ENCODE results near the gene TMPRSS9. TPM values are rescaled to one million over a fixed set of nuclear protein-coding genes. Genes with fewer than 3 reads are reported as not detected.

Gene TMPRSS9
- total RNA-seq, 1 experiment from 2014 or later, result 0.23 TPM

DNA sequence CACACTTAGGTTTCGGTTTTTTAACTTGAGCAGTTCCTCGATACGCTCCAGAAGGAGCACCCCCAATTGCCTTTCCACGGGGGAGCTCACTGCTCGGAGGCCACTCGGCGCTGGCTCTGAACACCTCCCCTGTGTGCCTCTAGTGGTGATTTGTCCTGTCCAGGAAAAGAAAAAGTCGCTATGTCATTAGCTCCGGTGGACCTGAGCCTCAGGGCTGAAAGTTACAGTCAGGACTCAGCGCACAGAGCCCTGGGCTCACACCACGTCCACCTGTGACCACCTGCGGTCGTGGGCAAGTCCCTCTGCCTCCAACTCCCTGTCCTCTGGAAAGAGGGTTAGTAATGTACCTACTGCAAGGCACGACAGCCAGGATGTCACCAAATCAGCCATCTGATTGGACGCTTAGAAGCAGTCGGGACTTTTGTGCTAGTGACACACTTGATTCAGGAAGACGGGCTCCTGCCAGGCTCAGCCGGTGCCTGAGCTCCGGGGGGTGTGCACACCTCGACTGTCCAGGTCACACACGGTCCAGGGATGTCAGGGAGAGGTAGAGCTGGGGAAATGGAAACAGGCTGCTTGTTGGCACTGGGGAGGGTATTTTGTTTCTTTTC lies 3.9 kb upstream of the TMPRSS9 start:
- ChIA-PET POLR2A (no interaction called here), CTCF (no interaction called here)
- H3K27me3 ChIP-seq (ENCODE audit: control insufficient read depth, insufficient read depth, low read length), result no peaks in the 10 kb centered on the region; the same call in 1 of the 2 replicates

DNA sequence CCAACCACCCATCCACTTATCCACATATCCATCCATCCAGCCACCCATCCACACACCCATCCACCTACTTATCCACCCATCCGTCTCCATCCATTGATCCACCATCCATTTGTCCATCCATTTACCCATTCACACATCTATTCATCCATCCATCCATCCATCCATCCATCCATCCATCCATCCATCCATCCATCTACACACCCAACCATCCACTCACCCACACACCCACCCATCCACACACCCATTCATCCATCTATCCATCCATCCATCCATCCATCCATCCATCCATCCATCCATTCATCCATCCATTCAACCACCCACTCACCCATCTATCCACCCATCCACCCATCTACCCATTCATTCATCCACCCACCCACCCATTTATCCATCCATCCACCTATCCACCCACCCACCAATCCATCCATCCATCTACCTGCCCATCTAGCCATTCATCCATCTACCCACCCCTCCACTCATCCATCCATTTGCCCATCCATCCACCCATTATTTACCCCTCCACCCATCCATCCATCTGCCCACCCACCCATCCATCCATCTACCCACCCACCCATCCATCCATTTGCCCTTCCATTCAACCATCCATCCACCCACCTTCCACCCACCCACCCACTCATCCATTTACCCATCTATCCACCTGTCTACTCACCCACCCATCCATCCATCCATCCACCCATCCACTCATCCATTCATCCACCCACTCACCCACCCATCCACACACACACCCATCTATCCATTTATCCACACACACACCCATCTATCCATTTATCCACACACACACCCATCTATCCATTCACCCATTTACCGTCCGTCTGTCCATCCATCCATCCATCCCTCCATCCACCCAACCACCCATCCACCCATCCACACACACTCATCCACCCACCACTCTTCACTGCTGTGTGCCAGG lies 2.5 kb upstream of the TMPRSS9 start:
- Histone ChIP-seq H3K4me1 (ENCODE audit: control insufficient read depth, insufficient read depth, low read length) (no peaks in the 10 kb centered on the region; the same call in 1 of the 2 replicates), H3K9me3 (ENCODE audit: control insufficient read depth, insufficient read depth, low read depth, low read length) (no peaks in the 10 kb centered on the region), H3K36me3 (ENCODE audit: control insufficient read depth, insufficient read depth, low read length) (no peaks in the 10 kb centered on the region), H3K4me3 (ENCODE audit: low read depth in 2 of 2, low read length in 2 of 2) (no peak overlapping the region), H3K27ac (ENCODE audit: low read length) (no peak overlapping the region), H3K27me3 (ENCODE audit: control insufficient read depth, insufficient read depth, low read length) (no peaks in the 10 kb centered on the region; the same call in 1 of the 2 replicates)
- in situ Hi-C loops (cut with HindIII; ENCODE audit: low pct_unique_long_range_greater_than_20kb, low sequenced_read_pairs), result no loop called here
- ChIA-PET POLR2A (no interaction called here), CTCF (no interaction called here)
- BruUV-seq (replicated peaks), result no TSS peak
- intact Hi-C loops (cut with micrococcal nuclease; ENCODE audit: unreplicated experiment), result no loop called here
- DNase-seq (ENCODE audit: low read depth, low spot score), result no peak
- TF ChIP-seq, protein P1, sequence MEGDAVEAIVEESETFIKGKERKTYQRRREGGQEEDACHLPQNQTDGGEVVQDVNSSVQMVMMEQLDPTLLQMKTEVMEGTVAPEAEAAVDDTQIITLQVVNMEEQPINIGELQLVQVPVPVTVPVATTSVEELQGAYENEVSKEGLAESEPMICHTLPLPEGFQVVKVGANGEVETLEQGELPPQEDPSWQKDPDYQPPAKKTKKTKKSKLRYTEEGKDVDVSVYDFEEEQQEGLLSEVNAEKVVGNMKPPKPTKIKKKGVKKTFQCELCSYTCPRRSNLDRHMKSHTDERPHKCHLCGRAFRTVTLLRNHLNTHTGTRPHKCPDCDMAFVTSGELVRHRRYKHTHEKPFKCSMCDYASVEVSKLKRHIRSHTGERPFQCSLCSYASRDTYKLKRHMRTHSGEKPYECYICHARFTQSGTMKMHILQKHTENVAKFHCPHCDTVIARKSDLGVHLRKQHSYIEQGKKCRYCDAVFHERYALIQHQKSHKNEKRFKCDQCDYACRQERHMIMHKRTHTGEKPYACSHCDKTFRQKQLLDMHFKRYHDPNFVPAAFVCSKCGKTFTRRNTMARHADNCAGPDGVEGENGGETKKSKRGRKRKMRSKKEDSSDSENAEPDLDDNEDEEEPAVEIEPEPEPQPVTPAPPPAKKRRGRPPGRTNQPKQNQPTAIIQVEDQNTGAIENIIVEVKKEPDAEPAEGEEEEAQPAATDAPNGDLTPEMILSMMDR (IDR thresholded peaks at IDR 0.05), result no peak
- no peak for TF ChIP-seq TCF7L2 (IDR thresholded peaks at IDR 0.05; ENCODE audit: low read depth, low read length)
- TF ChIP-seq POLR2AphosphoS5 (IDR thresholded peaks at IDR 0.05; ENCODE audit: low read depth, low read length), result no peak
- no peak for ATAC-seq

More for the DNA sequence above, 3.9 kb upstream of the TMPRSS9 start:
- no peak for DNase-seq (ENCODE audit: low read depth, low spot score)
- no TSS peak for BruUV-seq (replicated peaks)
- no peaks in the 10 kb centered on the region; the same call in 1 of the 2 replicates for H3K4me1 ChIP-seq (ENCODE audit: control insufficient read depth, insufficient read depth, low read length)
- no peak overlapping the region for H3K4me3 ChIP-seq (ENCODE audit: low read depth in 2 of 2, low read length in 2 of 2)
- in situ Hi-C loops (cut with HindIII; ENCODE audit: low pct_unique_long_range_greater_than_20kb, low sequenced_read_pairs) (no loop called here), intact Hi-C loops (cut with micrococcal nuclease; ENCODE audit: unreplicated experiment) (no loop called here)
- no peak overlapping the region for H3K27ac ChIP-seq (ENCODE audit: low read length)
- 0 out of 2 replicates have a peak, but pooled peaks have one; percentile 17 for ATAC-seq
- no peaks in the 10 kb centered on the region for H3K9me3 ChIP-seq (ENCODE audit: control insufficient read depth, insufficient read depth, low read depth, low read length)
- TF ChIP-seq TCF7L2 (IDR thresholded peaks at IDR 0.05; ENCODE audit: low read depth, low read length) (no peak), SIN3A (IDR thresholded peaks at IDR 0.05; ENCODE audit: borderline replicate concordance, insufficient read depth, low read depth, low read length) (no peak), POLR2AphosphoS5 (IDR thresholded peaks at IDR 0.05; ENCODE audit: low read depth, low read length) (no peak)
- TF ChIP-seq, protein P1 (IDR thresholded peaks at IDR 0.05), result no peak
- TF ChIP-seq, protein P2, sequence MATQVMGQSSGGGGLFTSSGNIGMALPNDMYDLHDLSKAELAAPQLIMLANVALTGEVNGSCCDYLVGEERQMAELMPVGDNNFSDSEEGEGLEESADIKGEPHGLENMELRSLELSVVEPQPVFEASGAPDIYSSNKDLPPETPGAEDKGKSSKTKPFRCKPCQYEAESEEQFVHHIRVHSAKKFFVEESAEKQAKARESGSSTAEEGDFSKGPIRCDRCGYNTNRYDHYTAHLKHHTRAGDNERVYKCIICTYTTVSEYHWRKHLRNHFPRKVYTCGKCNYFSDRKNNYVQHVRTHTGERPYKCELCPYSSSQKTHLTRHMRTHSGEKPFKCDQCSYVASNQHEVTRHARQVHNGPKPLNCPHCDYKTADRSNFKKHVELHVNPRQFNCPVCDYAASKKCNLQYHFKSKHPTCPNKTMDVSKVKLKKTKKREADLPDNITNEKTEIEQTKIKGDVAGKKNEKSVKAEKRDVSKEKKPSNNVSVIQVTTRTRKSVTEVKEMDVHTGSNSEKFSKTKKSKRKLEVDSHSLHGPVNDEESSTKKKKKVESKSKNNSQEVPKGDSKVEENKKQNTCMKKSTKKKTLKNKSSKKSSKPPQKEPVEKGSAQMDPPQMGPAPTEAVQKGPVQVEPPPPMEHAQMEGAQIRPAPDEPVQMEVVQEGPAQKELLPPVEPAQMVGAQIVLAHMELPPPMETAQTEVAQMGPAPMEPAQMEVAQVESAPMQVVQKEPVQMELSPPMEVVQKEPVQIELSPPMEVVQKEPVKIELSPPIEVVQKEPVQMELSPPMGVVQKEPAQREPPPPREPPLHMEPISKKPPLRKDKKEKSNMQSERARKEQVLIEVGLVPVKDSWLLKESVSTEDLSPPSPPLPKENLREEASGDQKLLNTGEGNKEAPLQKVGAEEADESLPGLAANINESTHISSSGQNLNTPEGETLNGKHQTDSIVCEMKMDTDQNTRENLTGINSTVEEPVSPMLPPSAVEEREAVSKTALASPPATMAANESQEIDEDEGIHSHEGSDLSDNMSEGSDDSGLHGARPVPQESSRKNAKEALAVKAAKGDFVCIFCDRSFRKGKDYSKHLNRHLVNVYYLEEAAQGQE (IDR thresholded peaks at IDR 0.05; ENCODE audit: insufficient read depth in 1 of 2, low read depth in 2 of 2, low read length in 1 of 2), result no peak
- H3K36me3 ChIP-seq (ENCODE audit: control insufficient read depth, insufficient read depth, low read length), result no peaks in the 10 kb centered on the region
